ACC112 (cell line): ENCODE measurements around the gene OR5H2.

Source experiments
- H2AFZ ChIP-seq: fragments of 200-600 bp; sonication (generic); one replicate; pipeline ENCODE4 v1.6.0; 2017; ENCODE audit warnings: antibody characterized with exemption, low read length; ENCODE audit not compliant: unreplicated experiment
- H3K27ac ChIP-seq: fragments of 200-600 bp; sonication (generic); 2 replicates; pipeline ENCODE4 v1.5.1; 2014; ENCODE audit warnings: low read depth, mild to moderate bottlenecking, antibody characterized with exemption, low read length, moderate library complexity
- H3K27me3 ChIP-seq: fragments of 200-600 bp; sonication (generic); 2 replicates; pipeline ENCODE4 v1.6.1; 2014; ENCODE audit warnings: mild to moderate bottlenecking, antibody characterized with exemption, low read length, moderate library complexity, mixed read lengths; ENCODE audit not compliant: insufficient read depth
- H3K36me3 ChIP-seq: fragments of 200-600 bp; sonication (generic); 2 replicates; pipeline ENCODE4 v1.6.1; 2016; ENCODE audit warnings: mild to moderate bottlenecking, antibody characterized with exemption, low read length, moderate library complexity, mixed read lengths; ENCODE audit not compliant: insufficient read depth
- H3K4me1 ChIP-seq: fragments of 200-600 bp; sonication (generic); one replicate; pipeline ENCODE4 v1.6.1; 2016; ENCODE audit warnings: low read length, mixed read lengths; ENCODE audit not compliant: insufficient read depth, unreplicated experiment, control insufficient read depth
- H3K4me3 ChIP-seq: fragments of 200-600 bp; sonication (generic); 2 replicates; pipeline ENCODE4 v1.5.1; 2014; ENCODE audit warnings: mild to moderate bottlenecking, low read depth, low read length
- H3K79me2 ChIP-seq: fragments of 200-600 bp; sonication (generic); one replicate; pipeline ENCODE4 v1.6.0; 2016; ENCODE audit warnings: low read length; ENCODE audit not compliant: control insufficient read depth, unreplicated experiment, insufficient read depth

The OR5H2 gene

DNA sequence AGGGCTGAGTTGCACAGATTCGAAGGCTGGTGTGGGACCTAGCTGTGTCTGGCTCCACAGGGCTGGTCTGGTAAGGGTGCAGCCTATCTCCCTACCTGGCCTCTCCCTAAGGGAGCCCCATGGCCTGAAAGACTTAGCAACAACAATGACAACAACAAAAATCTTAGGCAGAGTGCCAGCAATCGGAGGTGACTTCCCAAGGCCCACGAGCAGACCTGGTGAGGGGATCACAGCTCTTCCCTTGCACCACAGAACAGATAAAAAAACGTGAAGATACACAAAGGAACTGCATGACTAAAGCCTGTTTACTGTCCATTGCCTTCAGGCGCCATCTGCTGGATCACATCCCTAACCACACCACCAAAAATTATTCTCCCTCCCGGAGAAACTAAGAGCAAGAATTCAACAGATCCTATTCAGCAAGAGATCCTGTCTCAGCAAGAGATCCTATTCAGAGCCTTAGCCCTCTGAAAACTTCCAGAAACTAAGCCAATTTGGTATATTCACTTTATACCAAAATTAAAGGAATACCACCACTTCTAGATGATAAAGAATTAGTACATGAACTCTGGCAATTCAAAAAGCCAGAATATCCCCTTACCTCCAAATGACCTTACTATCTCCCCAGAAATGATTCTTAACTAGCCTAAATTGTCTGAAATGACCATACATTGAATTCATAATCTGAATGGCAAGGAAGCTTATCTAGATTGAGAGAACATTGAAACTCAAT is 47.3 kb downstream of the OR5H2 start:
- Histone ChIP-seq H2AFZ (no peak overlapping the region), H3K36me3 (no peaks in the 10 kb centered on the region), H3K27ac (no peak overlapping the region), H3K27me3 (peaks cover 87% of the 10 kb centered on the region), H3K4me1 (no peaks in the 10 kb centered on the region), H3K79me2 (no peaks in the 10 kb centered on the region), H3K4me3 (no peak overlapping the region)

DNA sequence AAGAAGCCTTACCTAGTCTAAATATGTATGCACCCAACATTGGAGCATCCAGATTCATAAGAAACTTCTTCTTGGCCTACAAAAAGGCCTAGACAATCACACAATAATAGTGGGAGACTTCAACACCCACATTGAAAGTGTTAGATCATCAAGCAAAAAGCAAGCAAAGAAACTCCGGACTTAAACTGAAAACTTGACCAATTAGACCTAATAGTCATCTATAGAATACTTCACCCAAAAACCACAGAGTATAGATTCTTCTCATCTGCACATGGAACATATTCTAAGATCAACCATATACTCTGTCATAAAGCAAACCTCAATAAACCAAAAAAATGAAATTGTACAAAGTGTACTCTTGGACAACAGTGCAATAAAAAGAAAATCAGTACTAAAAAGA is 49.0 kb downstream of the OR5H2 start:
- Histone ChIP-seq H3K36me3 (no peaks in the 10 kb centered on the region), H3K4me3 (no peak overlapping the region), H3K4me1 (no peaks in the 10 kb centered on the region), H2AFZ (no peak overlapping the region), H3K79me2 (no peaks in the 10 kb centered on the region), H3K27ac (no peak overlapping the region), H3K27me3 (peaks cover 78% of the 10 kb centered on the region)
